Activated B cell treated with CpG ODN at 0.5 μM for 24 hours (primary cell): ENCODE data around the gene CAMSAP1. TPM values are rescaled to one million over a fixed set of nuclear protein-coding genes. Genes with fewer than 3 reads are reported as not detected.

Experiments used
- ATAC-seq: fragments of 200-7000 bp; cut with Tn5 transposase; one replicate; pipeline ENCODE4 v1.10.0; 2021; ENCODE audit warnings: low read depth, mild to moderate bottlenecking, moderate library complexity
- CTCF ChIA-PET: fragments of 350-600 bp; sonication (Branson Sonifier 250); formaldehyde crosslinking; loops from one replicate; lab custom pipeline; 2021; ENCODE audit warnings: antibody characterized with exemption; lab: Charles Lee
- POLR2A ChIA-PET: fragments of 350-600 bp; sonication (Branson Sonifier 250); formaldehyde crosslinking; loops from one replicate; lab custom pipeline; 2021; ENCODE audit warnings: antibody characterized with exemption; lab: Charles Lee
- DNase-seq: peaks from one replicate; pipeline ENCODE4 v3.0.0; 2022
- H3K27ac Mint-ChIP-seq: one replicate; pipeline ENCODE4 v1.8.0; 2020; ENCODE audit warnings: mixed read lengths
- H3K27me3 Mint-ChIP-seq: one replicate; pipeline ENCODE4 v1.8.0; 2021; ENCODE audit warnings: mixed read lengths
- H3K36me3 Mint-ChIP-seq: one replicate; pipeline ENCODE4 v1.8.0; 2021; ENCODE audit warnings: low read depth, mixed read lengths
- H3K4me1 Mint-ChIP-seq: one replicate; pipeline ENCODE4 v1.8.0; 2021; ENCODE audit warnings: mixed read lengths
- H3K4me3 Mint-ChIP-seq: one replicate; pipeline ENCODE4 v1.8.0; 2020; ENCODE audit warnings: mild to moderate bottlenecking, mixed read lengths
- H3K9me3 Mint-ChIP-seq: one replicate; pipeline ENCODE4 v1.8.0; 2020; ENCODE audit warnings: mixed read lengths
- intact Hi-C: fragments of 100-400 bp; cut with micrococcal nuclease; formaldehyde crosslinking; loops from one replicate; pipeline ENCODE4 v1.15.1; 2024
- total RNA-seq: library from RNA; stranded (reverse); gene quantifications from 2 replicates; pipeline ENCODE4 v1.2.3, GENCODE V29; 2022
- TF ChIP-seq, protein P1 (sequence below): fragments of 200-600 bp; IDR thresholded peaks from one replicate; pipeline ENCODE4 v1.8.0; 2022; ENCODE audit warnings: antibody characterized with exemption, mild to moderate bottlenecking

The CAMSAP1 gene
- total RNA-seq, 1 donor from 2014 or later, result 16.9 TPM

DNA sequence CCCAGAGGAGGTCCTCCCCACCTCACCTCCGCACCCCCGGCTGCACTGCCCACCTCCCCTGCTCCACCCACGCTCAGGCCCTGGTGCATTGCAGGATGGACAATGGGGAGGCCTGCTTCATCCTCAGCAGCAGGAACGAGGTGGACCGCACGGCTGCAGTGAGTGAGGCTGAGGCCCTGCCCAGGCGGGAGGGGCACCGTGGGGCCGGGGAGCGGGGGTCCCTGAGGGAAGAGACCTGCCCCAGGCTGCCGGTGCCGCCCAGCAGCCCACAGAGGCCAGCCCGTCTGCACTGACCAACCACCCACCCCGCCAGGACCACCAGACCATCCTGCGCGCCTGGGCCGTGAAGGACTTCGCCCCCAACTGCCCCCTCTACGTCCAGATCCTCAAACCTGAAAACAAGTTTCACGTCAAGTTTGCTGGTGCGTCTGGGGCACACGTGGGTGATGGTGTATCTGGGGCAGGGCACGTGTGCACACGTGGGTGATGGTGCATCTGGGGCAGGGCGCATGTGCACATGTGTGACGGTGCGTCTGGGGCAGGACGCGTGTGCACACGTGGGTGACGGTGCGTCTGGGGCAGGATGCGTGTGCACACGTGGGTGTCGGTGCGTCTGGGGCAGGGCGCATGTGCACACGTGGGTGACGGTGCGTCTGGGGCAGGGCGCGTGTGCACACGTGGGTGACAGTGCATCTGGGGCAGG, 138.7 kb downstream of the CAMSAP1 start:
- intact Hi-C loops, result no loop called here
- Mint-ChIP-seq H3K27me3 (no peaks in the 10 kb centered on the region), H3K27ac (no peak overlapping the region), H3K36me3 (no peaks in the 10 kb centered on the region), H3K4me3 (no peak overlapping the region), H3K9me3 (peaks cover 3% of the 10 kb centered on the region), H3K4me1 (no peaks in the 10 kb centered on the region)
- DNase-seq (no peak), ATAC-seq (no peak)
- CTCF ChIA-PET, result no interaction called here
- POLR2A ChIA-PET, result no interaction called here
- TF ChIP-seq, protein P1, sequence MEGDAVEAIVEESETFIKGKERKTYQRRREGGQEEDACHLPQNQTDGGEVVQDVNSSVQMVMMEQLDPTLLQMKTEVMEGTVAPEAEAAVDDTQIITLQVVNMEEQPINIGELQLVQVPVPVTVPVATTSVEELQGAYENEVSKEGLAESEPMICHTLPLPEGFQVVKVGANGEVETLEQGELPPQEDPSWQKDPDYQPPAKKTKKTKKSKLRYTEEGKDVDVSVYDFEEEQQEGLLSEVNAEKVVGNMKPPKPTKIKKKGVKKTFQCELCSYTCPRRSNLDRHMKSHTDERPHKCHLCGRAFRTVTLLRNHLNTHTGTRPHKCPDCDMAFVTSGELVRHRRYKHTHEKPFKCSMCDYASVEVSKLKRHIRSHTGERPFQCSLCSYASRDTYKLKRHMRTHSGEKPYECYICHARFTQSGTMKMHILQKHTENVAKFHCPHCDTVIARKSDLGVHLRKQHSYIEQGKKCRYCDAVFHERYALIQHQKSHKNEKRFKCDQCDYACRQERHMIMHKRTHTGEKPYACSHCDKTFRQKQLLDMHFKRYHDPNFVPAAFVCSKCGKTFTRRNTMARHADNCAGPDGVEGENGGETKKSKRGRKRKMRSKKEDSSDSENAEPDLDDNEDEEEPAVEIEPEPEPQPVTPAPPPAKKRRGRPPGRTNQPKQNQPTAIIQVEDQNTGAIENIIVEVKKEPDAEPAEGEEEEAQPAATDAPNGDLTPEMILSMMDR, result no peak

DNA sequence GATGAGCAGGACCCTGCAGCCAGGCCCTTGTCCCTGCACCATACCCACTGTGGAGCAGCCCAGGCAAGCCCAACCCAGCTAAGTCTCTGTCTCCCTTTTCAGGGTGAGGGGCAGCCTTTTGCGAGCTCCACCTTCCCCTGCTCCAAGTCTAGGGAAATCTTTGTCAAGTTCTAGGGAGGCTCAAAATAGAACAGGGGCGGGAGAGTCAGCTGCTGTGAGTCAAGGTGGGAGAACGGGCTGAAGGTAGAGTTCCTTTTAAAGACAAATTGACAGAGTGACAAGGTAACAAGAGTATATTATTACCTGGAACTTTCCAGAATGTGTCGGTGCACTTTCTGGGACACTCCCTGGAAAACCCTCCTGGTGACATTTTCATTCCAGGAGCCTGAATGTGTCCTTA, 140.6 kb downstream of the CAMSAP1 start:
- H3K27ac Mint-ChIP-seq, result no peak overlapping the region
- DNase-seq (no peak), ATAC-seq (no peak)
- intact Hi-C loops, result no loop called here
- no peaks in the 10 kb centered on the region for H3K27me3 Mint-ChIP-seq
- H3K36me3 Mint-ChIP-seq, result no peaks in the 10 kb centered on the region
- POLR2A ChIA-PET, result no interaction called here
- H3K4me3 Mint-ChIP-seq, result no peak overlapping the region
- CTCF ChIA-PET, result no interaction called here
- peaks cover 3% of the 10 kb centered on the region for H3K9me3 Mint-ChIP-seq
- no peaks in the 10 kb centered on the region for H3K4me1 Mint-ChIP-seq
- TF ChIP-seq, protein P1, result no peak

DNA sequence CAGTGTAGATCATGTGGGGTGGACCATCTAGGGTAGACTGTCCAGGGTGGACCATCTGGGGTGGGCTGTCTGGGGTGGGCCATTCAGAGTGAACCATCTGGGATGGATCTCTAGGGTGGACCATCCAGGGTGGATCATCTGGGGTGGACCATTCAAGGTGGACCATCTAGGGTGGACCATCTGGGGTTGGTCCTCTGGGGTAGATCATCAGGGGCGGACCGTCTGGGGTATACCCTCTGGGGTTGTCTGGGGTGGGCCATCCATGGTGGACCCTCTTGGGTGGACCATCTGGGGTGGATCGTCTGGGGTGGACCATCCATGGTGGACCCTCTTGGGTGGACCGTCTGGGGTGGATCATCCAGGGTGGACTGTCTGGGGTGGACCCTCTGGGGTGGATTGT, 141.1 kb downstream of the CAMSAP1 start:
- Mint-ChIP-seq H3K27me3 (no peaks in the 10 kb centered on the region), H3K36me3 (no peaks in the 10 kb centered on the region), H3K27ac (no peak overlapping the region), H3K4me1 (no peaks in the 10 kb centered on the region), H3K4me3 (no peak overlapping the region), H3K9me3 (peaks cover 3% of the 10 kb centered on the region)
- DNase-seq (no peak), ATAC-seq (no peak)
- POLR2A ChIA-PET, result no interaction called here
- intact Hi-C loops, result no loop called here
- CTCF ChIA-PET, result no interaction called here
- TF ChIP-seq, protein P1, result no peak

DNA sequence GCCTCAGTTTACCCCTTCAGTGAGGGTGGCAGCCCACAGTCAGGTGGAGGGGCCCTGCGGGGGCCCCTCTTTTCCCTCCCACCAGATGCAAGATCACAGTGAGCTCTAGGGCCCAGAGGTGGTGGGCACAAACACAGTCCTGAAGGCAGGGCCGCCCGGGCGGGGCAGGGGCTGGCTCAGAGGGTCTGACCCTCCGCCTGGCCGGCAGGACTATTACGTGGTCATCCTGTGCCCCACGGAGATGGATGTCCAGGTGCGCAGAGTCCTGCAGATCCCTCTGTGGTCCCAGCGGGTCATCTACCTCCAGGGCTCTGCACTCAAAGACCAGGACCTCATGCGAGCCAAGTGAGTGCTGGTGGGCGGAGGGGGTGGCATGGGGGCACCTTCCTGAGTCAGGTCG, 141.9 kb downstream of the CAMSAP1 start:
- Mint-ChIP-seq H3K27me3 (no peaks in the 10 kb centered on the region), H3K36me3 (no peaks in the 10 kb centered on the region), H3K4me3 (no peak overlapping the region), H3K27ac (no peak overlapping the region), H3K9me3 (peaks cover 3% of the 10 kb centered on the region), H3K4me1 (no peaks in the 10 kb centered on the region)
- ATAC-seq (no peak), DNase-seq (no peak)
- ChIA-PET POLR2A (no interaction called here), CTCF (no interaction called here)
- TF ChIP-seq, protein P1, result no peak
- intact Hi-C loops, result no loop called here

DNA sequence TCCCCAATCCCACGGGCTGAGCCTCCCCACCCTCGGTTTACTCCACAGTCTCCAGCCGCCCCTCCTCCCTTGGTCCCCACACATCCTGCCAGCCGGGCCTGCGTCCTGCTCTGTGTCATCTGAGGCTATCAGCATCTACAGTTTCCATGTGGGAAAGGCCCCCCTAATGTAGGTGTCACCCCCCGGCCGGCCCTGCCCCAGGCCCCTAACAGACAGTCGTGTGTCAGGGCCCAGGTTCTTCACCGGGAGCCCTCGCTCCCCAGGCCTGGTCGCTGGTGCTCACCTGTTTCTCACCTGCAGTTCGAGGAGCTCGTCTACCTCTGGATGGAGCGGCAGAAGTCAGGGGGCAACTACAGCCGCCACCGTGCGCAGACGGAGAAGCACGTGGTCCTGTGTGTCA, 142.6 kb downstream of the CAMSAP1 start:
- TF ChIP-seq, protein P1, result no peak
- Mint-ChIP-seq H3K4me1 (no peaks in the 10 kb centered on the region), H3K36me3 (no peaks in the 10 kb centered on the region), H3K27me3 (no peaks in the 10 kb centered on the region), H3K27ac (no peak overlapping the region), H3K9me3 (peaks cover 3% of the 10 kb centered on the region), H3K4me3 (no peak overlapping the region)
- ATAC-seq (no peak), DNase-seq (no peak)
- intact Hi-C loops, result no loop called here
- ChIA-PET CTCF (no interaction called here), POLR2A (no interaction called here)
